Astrocyte of the cerebellum (primary cell): Measurements from ENCODE around the gene MTHFSD.

ENCODE experiments used
- DNase-seq: peaks from one replicate; pipeline ENCODE4 v3.0.0-alpha.2; 2011; ENCODE audit warnings: low read depth
- H3K4me3 ChIP-seq: 2 replicates; pipeline ENCODE4 v1.5.1; 2011; ENCODE audit warnings: mild to moderate bottlenecking, low read depth, low read length, moderate library complexity
- in situ Hi-C: cut with HindIII; loops from 2 replicates; pipeline ENCODE4 v1.10.0; 2017; ENCODE audit warnings: low sequenced_read_pairs
- TF ChIP-seq, protein P1 (sequence below): IDR thresholded peaks from 2 replicates; pipeline ENCODE4 v1.5.1; 2012; ENCODE audit warnings: low read length, low read depth, moderate library complexity, mild to moderate bottlenecking; ENCODE audit errors: missing control alignments

Gene MTHFSD, protein sequence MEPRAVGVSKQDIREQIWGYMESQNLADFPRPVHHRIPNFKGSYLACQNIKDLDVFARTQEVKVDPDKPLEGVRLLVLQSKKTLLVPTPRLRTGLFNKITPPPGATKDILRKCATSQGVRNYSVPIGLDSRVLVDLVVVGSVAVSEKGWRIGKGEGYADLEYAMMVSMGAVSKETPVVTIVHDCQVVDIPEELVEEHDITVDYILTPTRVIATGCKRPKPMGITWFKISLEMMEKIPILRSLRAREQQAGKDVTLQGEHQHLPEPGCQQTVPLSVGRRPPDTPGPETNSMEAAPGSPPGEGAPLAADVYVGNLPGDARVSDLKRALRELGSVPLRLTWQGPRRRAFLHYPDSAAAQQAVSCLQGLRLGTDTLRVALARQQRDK

DNA sequence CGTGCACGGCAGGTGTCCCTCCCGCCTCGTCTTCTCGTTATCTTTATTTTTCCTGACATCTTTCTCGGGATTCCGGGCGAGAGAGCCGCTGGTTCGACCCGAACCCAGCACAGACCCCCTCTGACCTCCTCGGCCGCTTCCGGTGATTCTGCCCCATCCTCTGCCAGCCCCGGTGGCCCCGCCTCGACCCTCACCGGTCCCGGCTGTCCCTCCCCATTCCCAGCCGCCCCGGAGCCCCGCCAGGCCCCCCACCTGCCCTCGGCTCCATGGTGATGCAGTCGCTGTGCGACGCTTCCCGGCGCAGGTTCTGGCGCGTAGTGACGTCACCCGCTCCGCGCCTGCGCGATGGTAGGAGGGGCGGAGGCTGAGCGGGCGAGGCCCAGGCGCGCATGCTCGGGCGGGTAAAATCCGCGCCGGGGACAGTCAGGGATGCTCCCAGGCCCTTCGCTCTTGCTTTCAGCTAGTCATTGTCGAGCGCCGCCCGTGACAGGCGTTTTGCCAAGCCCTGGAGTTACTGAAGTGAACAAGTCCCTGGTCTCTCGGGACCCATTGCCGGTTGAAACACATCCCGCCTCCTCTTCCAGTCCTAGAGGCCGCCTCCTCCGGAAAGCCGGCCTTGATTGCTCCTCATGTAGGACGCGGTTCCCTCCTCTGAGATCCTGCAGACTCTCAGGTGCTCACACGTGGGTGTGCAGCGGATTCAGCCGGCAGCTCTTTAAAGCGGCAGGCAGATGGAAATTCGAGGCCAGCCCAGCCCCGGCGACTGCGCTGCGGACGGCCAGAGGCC is at the start of gene MTHFSD:
MTHFSD (minus strand) TSS at position 319 of the 787 bp plus-strand sequence; CDS start at position 268, 51 bp downstream.
- in situ Hi-C loops = loop anchor here (25.0 kb wide), 2 partner anchors 482 to 707 kb away; no protein-coding TSS in a partner anchor
- peak; percentile 79 for DNase-seq
- H3K4me3 ChIP-seq = peak within 1 kb of the TSS; percentile 93
- TF ChIP-seq, protein P1, sequence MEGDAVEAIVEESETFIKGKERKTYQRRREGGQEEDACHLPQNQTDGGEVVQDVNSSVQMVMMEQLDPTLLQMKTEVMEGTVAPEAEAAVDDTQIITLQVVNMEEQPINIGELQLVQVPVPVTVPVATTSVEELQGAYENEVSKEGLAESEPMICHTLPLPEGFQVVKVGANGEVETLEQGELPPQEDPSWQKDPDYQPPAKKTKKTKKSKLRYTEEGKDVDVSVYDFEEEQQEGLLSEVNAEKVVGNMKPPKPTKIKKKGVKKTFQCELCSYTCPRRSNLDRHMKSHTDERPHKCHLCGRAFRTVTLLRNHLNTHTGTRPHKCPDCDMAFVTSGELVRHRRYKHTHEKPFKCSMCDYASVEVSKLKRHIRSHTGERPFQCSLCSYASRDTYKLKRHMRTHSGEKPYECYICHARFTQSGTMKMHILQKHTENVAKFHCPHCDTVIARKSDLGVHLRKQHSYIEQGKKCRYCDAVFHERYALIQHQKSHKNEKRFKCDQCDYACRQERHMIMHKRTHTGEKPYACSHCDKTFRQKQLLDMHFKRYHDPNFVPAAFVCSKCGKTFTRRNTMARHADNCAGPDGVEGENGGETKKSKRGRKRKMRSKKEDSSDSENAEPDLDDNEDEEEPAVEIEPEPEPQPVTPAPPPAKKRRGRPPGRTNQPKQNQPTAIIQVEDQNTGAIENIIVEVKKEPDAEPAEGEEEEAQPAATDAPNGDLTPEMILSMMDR = no peak

DNA sequence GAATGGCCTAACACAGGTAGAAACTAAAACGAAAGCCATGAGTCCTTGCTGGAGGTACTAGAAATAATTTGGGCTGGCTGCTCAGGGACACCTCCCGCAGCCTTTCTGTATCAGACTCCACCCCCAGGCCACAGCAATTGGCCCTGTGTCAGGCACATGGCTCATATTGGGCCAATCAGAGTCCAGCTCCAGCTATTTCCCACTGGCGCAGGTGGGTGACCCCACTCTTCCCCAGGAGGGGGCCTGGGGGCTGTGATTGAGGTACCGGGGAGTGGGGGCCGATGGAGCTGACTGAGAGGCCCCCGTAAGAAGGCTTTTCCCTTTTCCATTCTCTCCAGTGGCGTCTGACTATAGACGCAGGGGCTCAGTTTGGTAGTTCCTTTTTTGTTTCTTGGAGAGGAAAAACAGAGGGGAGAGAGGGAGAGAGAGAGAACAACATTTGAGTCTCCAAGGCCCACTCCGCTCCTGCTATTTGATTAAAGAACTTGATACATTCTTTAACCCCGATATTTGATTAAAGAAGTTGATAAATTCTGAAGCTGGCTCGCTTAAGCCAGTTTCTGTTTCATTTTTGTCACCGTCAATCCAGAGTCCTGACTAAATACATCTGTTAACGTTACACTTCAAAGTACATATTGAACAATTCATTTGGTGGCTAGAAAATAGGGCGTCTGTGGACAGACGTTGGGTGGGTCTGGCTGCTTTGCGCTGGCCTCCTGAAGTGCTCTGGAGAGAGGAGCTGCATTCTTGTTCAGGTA is 49.6 kb upstream of the MTHFSD start:
- TF ChIP-seq, protein P1 = no peak
- in situ Hi-C loops = no loop called here
- H3K4me3 ChIP-seq = no peak overlapping the region
- DNase-seq = no peak

DNA sequence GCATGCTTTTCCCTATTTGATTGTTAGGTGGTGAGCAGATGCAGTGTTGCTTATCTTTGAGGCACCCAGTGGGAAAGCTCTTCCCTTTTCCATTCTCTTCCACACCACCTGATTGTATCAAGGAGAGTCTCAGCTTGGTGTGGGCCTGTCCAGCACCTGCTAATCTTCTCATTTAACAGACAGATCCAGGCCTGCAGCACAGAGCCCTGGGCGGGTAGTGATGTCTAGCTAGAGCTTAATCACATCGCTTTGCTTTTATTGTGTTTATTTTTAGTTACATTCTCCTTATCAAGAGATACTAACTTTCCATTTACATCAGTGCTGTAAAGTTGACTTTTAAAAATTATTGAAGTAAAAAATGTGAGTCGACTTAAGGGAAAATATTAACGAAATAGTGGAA is 47.5 kb upstream of the MTHFSD start:
- in situ Hi-C loops = no loop called here
- H3K4me3 ChIP-seq = no peak overlapping the region
- no peak for DNase-seq
- TF ChIP-seq, protein P1 = no peak

DNA sequence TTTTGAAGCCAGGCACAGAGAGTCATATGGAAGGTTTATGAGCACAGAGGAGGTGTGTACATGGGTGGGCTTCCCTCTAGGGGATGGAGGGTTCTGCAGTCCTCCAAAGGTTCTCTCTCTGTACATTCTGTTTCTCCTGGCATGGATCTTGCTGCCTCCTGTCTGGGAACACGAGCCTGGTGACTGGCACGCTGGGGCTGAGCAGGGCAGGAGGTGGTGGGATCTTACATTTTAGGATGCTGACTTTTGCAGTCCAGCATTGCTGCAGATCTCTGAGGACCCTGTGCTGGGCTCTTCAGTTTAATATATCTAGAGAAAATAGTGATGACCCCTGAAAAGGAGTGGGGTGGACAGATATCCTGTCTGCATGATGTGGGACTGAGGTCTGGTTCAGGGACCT is 46.3 kb upstream of the MTHFSD start:
- TF ChIP-seq, protein P1 = no peak
- H3K4me3 ChIP-seq = no peak overlapping the region
- no peak for DNase-seq
- in situ Hi-C loops = no loop called here

DNA sequence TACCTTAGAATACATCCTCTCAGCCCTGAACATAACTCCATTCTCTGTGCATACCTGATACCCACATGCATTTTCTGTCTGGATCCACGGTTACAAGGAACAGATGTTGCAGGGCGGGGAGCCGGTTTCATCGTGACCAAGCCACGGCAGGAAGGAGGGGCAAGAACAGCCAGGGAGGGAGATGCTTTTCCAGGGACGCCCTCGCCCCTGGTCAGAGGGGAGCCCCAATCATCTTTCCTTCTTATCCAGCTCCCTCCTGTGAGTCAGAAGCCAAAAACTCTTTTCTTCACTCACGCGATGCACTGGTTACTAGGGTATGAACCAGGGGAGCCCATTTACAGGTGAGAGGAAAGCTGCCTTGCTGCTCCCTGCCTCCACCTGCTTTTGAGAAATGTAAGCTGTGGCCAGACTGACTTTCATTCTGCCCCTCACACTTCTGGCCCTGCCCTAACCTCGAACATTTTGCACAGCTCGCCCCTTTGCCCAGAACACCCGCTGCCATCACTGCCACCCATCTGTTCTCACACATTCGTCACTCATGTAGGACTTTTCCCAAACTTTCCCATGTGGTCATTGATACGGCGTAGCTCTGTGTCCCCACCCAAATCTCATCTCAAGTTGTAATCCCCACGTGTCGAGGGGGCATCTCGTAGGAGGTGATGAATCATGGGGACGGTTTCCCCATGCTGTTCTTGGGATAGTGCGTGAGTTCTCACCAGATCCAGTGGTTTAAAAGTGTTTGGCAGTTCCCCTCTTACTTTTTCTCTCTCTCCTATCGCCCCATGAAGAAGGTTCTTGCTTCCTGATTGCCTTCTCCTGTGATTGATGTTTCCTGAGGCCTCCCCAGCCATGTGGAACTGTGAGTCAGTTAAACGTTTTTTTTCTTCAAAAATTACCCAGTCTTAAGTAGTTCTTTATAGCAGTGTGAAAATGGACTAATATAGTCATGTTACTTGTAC is 43.9 kb upstream of the MTHFSD start:
- in situ Hi-C loops = no loop called here
- DNase-seq = no peak
- TF ChIP-seq, protein P1 = no peak
- no peak overlapping the region for H3K4me3 ChIP-seq
